OCI-M2 (cell line): ENCODE results near the gene TARS3.

ENCODE experiments used
- DNase-seq: peaks from one replicate; lab custom pipeline; 2025; ENCODE audit not compliant: unreplicated experiment; lab: John Stamatoyannopoulos, UW

TARS3 gene

DNA sequence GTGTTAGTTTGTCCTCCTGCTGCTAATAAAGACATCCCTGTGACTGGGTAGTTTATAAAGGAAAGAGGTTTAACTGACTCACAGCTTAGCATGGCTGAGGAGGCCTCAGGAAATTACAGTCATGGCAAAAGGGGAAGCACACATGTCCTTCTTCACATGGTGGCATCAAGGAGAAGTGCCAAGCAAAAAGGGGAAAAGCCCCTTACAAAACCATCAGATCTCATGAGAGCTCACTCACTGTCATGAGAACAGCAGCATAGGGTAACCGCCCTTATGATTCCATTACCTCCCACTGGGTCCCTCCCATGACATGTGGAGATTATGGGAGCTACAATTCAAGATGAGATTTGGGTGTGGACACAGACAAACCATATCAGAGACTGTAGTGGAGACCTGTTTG, 99.1 kb downstream of the TARS3 start:
- no peak for DNase-seq

GRCh38 chr15:101623367-101624304, 100.6 kb downstream of the TARS3 start:
- DNase-seq = no peak

DNA sequence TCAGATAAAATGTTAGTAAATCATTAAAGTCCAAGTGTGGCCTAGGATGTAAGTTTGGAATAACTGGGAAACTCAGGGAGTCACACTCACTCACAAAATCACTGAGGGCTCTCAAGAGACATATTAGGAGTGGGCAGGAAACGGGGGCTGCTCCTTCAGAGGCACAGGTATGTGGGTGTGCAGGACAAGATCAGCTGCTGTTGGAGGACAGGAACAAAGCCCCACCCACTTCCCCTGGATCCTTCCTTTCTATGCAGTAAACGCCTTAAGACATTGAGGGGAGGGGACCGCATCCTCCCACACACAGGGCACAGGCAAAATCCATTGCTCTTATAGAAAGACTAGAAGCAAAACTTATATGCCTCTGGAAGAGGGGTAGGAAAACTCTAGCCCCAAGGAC, 102.3 kb downstream of the TARS3 start:
- DNase-seq = no peak

DNA sequence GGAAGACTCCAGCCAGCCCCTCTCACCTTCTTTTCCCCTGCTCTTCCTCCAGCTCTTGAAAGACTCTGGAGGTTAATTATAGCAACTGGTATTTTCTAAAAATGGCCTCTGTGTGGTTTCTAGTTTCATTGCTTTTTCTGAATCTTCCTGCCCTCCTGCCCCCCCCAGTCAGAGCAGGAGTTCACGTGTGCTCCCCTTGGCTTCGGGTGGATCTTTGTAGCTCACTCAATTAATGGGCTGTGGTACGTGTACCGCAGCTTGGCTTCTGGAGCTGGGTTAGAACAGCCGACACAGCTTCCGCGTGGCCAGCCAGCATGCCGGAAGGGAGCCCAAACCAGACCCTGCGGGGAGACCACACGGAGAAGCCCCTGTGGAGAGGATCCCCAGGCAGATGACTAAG, 103.6 kb downstream of the TARS3 start:
- no peak for DNase-seq

DNA sequence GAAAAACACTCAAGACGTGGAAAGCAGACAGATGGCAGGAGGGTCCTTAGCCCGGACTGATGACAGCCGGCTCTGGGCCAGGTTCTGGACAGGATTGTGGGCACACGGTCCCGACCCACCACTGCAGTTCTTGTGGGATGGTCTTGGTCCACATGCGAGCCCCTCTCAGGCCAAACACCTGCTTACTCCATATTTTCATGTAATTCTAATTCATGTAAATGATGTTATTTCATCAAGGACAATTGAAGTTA, 104.7 kb downstream of the TARS3 start:
- no peak for DNase-seq

GRCh38 chr15:101618851-101619614, 105.2 kb downstream of the TARS3 start:
- DNase-seq = no peak

DNA sequence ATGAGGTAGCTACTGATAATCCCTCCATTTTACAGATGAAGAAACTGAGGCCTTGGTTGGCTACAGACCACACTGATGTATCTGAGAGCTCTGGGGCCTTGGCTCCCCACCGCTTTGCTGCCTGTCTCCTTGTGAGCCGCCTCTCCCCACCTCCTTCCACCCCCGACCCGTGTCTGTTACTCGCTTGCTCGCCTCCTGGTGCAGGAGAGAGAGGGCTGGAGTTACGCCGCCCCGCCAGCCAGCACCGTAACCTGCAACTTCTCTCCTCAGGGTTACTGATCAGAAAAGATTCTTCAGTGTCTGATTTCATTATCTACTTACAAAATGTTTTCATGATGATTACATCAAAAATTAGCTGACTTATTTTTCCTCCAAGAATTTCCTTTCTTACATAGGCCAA, 106.2 kb downstream of the TARS3 start:
- DNase-seq = no peak

DNA sequence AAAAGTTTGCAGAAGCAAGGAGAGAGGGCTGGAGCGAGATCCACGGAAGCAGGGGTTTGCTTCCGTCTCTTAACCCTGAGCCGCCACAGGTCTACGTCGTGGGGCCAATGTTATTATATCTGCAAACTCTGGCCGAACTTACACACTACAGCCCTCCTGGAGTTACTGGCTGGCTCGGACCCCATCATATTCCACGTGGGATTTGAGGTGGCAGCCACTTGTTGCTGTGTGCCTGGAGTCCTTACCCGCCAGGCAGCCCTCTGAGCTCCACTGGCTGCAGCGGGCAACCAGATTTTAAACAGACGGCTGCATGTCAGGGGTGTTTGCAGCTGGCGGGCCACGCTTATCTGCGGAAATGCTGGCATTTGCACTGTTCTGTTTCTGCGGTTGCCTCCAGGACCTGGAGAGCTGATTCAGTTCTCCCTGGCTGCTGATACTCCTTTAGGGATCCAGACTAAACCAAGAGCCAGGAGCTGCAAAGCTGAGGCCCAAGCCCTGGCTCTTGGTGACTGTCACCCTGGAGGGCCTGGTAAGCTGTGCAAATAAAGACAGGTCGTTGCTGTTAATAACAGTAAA, 106.8 kb downstream of the TARS3 start:
- DNase-seq = no peak

DNA sequence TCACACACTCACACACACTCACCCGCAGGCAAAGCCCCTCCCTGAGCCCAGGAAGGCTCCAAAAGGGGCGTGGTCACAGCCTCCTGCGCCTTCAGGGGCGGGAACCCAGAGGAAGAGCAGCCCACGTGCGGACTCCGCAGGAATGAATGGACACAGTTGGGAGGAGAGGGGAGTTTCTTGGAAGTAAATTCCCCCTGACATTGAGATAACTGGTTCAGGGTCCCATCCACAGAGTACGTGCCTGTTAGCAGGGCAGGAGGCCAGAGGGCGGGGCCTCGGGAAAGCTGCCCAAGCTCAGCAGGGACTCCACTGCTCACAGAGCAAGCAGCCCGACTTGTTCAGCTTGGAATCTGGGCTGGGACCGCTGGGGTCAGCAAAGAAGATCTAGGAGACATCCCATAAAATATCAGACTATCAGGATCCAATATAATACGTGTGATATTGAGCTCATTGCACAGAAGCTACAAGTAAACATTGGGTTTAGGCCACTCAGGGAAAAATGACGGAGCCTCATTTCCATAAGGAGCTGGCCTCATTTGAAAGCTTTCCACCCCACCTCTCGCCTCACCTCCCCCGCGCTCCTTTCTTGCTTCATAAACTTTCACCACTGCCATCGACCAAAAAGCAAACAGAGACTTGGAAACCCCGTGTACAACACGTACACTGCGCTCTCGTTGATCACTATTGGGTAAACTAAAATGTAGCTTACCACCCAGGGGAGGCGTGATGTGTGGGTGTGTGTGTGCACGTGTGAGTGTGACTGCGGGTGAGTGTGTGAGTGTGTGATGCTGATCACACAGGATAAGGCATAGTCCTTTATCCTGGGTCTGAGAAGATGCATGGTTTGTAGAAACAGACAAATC, 108.1 kb downstream of the TARS3 start:
- DNase-seq = no peak

DNA sequence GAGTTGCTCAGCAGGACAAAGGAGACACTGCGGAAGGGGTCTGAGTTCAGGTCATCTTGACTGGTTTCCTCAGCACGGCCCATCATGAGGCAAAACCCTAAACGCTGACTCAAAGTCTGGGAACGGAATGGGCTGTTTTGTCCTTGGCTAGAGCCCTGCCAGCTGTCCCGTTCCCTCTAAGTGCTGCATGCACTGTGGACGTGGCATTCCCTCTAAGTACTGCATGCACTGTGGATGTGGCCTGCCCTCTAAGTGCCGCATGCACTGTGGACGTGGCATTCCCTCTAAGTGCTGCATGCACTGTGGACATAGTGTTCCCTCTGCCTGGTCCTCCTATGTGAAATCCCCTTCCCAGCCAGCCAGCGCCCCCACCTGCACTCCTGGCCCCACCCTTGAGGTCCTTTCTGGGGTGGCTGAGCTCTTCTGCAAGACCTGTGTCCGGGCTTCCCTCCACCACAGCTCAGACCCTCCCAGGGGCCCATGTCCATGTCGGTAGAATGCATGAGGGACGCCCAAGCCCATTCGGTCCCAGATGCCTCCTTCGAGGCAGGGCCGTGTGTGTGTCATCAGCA, 108.8 kb downstream of the TARS3 start:
- DNase-seq = no peak

DNA sequence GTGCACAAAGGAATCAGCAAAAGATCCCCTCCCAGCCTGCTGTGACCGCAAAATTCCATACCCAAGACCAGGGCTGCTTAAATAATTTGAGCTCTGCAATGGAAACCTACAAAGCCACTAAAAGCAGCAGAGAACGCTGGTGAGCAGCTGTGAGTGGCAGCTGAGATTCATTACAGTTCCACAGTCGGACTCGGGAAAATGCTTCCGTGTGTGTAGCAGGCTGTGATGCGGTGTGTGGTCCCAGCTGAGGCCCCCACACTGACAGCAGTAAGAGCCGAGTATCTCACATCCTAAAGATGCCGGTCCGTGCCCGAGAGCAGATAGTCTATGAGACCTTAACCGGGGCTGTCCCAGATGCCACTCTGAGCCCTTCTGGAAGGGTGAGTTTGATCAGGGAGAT, 109.5 kb downstream of the TARS3 start:
- no peak for DNase-seq

DNA sequence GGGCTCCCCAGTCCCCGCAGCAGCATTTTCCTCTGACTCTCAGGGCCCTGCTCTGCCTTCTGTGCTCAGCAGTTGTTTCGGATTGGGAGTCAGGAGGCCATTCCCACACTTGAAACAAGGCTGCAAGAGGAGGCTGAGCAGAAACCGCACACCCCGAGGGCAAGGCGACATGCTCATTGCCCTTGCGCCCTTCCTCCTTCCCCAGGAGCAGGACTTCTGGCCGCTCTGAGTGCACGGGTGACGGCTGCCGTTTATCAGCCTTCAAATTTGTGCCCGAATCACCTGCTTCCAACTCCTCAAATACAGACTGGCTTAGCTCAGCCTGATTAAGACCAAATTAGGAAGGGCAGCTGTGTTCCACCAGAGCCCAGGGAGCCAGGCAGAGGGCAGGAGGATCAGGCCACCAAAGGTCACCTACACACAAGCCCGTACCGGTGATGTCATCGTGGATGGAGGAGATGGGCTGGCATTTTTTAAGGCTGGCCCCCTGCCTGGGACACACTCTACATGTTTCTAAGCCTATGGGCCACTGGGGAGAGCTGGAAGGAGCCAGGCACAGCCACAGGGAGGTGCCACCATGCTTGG, 110.2 kb downstream of the TARS3 start:
- DNase-seq = no peak

- no peak for DNase-seq
Observed at GRCh38 chr15:101613130-101614000, 110.9 kb downstream of the TARS3 start.

- DNase-seq = no peak
Observed at GRCh38 chr15:101612676-101613075, 111.6 kb downstream of the TARS3 start.

DNA sequence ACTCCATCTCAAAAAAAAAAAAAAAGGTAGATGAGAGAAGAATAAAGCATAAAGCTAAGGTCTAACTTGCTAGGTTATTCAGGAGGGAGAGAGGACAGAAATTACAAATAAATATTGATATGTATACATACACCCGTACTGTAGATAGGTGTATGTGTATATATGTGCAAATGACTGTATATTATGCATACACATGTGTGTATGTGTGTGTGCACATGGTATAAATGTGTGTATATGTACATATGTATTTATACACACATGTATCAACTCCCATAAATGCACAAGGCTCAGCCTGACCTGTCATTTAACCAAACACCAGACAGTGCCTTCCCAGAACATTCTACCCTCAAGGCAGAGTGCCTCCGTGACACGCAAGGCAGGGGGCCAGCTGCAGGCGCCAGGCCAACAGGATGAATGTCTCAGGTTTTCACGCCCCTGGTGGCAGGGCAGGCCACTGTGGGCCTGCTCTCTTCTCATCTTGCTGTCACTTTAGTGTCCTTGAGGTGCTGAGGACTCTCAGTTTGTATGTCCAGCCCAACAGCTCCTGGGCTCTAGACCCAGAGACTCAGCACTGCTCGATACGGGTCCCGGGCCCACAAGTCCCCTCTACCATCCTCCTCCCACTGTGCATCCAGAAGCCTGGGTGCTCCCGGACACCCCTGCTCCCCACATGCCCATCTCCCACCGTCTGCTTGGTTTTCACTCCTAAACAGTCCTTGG, 112.5 kb downstream of the TARS3 start:
- DNase-seq = no peak

DNA sequence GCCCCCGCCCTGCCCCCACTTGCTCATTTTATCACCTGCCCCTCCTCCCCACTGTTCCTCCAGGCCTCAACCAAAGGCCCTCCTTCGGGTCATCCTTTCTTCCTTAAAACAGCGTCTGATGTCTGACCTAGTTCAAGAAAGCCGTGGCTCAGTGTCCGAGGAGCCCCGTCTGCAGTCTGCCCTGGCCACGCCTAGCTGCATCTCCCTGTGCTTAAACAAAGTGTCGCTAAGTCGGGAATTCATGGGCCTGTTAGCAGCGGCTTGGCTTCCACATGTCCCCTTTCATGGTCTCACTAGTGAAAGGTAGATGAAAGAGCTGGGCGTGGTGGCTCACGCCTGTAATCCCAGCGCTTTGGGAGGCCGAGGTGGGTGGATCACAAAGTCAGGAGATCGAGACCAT, 113.3 kb downstream of the TARS3 start:
- no peak for DNase-seq

- no peak for DNase-seq
Observed at GRCh38 chr15:101610611-101611000, 113.7 kb downstream of the TARS3 start.

GRCh38 chr15:101609742-101610610, 114.3 kb downstream of the TARS3 start:
- no peak for DNase-seq
